Psoas muscle (tissue), 8 donors: ENCODE data around the gene GRIN2C. TPM values are rescaled to one million over a fixed set of nuclear protein-coding genes. Genes with fewer than 3 reads are reported as not detected.

Source experiments
- ATAC-seq, 4 donors: fragments of 200-7000 bp; cut with Tn5 transposase; one replicate each; pipeline ENCODE4 v1.9.1; 2020; ENCODE audit warnings: moderate library complexity in 3 of 4, mild to moderate bottlenecking in 2 of 4
- DNase-seq, 2 donors: peaks; one replicate each; pipeline ENCODE4 v3.0.0-alpha.2; 2020
- H3K27ac ChIP-seq: fragments of 200-600 bp; one replicate; pipeline ENCODE4 v1.8.0; 2022
- H3K27me3 ChIP-seq, 3 donors: fragments of 200-600 bp in 1 of 3; one replicate each; pipeline versions ENCODE4 v1.6.1 to v1.8.0; 2013 to 2022; ENCODE audit warnings: low read length in 2 of 3, mild to moderate bottlenecking in 2 of 3, moderate library complexity in 1 of 3; ENCODE audit not compliant: insufficient read depth in 3 of 3
- H3K36me3 ChIP-seq, 2 donors: fragments of 200-600 bp in 1 of 2; one replicate each; pipeline versions ENCODE4 v1.6.1 to v1.8.0; 2013 to 2022; ENCODE audit warnings: low read depth in 1 of 2, mild to moderate bottlenecking in 1 of 2, moderate library complexity in 1 of 2; ENCODE audit not compliant: insufficient read depth in 1 of 2
- H3K4me1 ChIP-seq: fragments of 200-600 bp; one replicate; pipeline ENCODE4 v1.8.0; 2022
- H3K4me3 ChIP-seq: fragments of 200-600 bp; one replicate; pipeline ENCODE4 v1.8.0; 2022; ENCODE audit warnings: mild to moderate bottlenecking
- H3K9me3 ChIP-seq: fragments of 200-600 bp; one replicate; pipeline ENCODE4 v1.8.0; 2022
- WGBS, 3 donors: extraction: QIAGEN DNeasy Blood & Tissue Kit; methylation state at CpG; one replicate each; pipeline versions ENCODE4 v1.1.6 to v1.1.7; 2013; 5-methylcytosine and 5-hydroxymethylcytosine counted together
- intact Hi-C, 2 donors: fragments of 100-400 bp; cut with DNase I; formaldehyde crosslinking; loops; one replicate each; pipeline versions ENCODE4 v1.11.0 to v1.14.2; 2022
- polyA plus RNA-seq, 3 donors: library from polyadenylated mRNA; stranded (reverse); fragments of 200-250 nt; gene quantifications; one replicate each; pipeline ENCODE4 v1.2.3, GENCODE V29; 2013
- total RNA-seq, 4 donors: library from RNA; stranded (reverse); fragmentation: NEBNext Ultra II Directional in 2 of 4; extraction: Animal tissue kit (Norgen Biotek cat#: 25700) in 2 of 4; gene quantifications; one replicate each; pipeline versions ENCODE4 v1.2.1 to v1.2.4, GENCODE V29; 2021 to 2023
- TF ChIP-seq, protein P1 (sequence below): fragments of 200-600 bp; IDR thresholded peaks from one replicate; pipeline ENCODE4 v1.8.0; 2022; ENCODE audit warnings: antibody characterized with exemption
- donor health status: healthy with polysubstance abuse.
- donor health status: DM: no; HTN: no; CAD: no; lungs with moderate emphysema.
- donor health status: Bipolar disorder and iron deficiency.
- donor health status: healthy.
- donor health status: DM: yes; HTN: yes; CAD: no.
- donor health status: DM: no; HTN: no; CAD: no.
- donor health status: DM: no; HTN: no; CAD: no.
- donor health status: DM: yes; HTN: yes; CAD: no.

GRIN2C gene
- total and polyA plus RNA-seq, 7 donors = 0.06 to 0.74 (median 0.32) TPM

DNA sequence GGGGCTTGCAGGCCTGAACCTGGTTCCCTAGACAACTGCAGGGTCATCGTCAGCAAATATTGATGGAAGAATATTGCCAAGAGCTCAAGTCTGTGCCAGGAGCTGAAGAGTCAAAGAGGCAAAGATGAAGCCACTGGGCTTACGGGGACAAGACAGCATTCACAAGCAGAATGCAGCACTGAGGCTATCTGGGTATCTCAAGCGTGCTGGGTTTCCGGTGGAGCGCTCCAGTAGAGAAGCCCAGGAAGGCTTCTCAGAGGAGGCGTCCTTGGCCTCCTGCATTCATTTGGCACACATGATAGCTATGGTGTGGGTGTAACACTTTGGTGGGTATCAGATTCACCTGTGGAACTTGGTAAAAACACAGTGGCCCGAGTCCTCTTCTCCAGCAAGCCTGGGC is 30.9 kb upstream of the GRIN2C start:
- ATAC-seq (no peak), DNase-seq (no peak)
- intact Hi-C loops = no loop called here
- TF ChIP-seq, protein P1, sequence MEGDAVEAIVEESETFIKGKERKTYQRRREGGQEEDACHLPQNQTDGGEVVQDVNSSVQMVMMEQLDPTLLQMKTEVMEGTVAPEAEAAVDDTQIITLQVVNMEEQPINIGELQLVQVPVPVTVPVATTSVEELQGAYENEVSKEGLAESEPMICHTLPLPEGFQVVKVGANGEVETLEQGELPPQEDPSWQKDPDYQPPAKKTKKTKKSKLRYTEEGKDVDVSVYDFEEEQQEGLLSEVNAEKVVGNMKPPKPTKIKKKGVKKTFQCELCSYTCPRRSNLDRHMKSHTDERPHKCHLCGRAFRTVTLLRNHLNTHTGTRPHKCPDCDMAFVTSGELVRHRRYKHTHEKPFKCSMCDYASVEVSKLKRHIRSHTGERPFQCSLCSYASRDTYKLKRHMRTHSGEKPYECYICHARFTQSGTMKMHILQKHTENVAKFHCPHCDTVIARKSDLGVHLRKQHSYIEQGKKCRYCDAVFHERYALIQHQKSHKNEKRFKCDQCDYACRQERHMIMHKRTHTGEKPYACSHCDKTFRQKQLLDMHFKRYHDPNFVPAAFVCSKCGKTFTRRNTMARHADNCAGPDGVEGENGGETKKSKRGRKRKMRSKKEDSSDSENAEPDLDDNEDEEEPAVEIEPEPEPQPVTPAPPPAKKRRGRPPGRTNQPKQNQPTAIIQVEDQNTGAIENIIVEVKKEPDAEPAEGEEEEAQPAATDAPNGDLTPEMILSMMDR = no peak
- Histone ChIP-seq H3K4me3 (no peak overlapping the region), H3K9me3 (no peaks in the 10 kb centered on the region), H3K4me1 (no peaks in the 10 kb centered on the region), H3K36me3 (no peaks in the 10 kb centered on the region), H3K27ac (no peak overlapping the region), H3K27me3 (peaks cover 0 to 66% (median 20%) of the 10 kb centered on the region in 3 donors)
- WGBS, 3 donors = 85 to 88% (median 85%) methylated on average over 7 of the region's 7 CpGs

DNA sequence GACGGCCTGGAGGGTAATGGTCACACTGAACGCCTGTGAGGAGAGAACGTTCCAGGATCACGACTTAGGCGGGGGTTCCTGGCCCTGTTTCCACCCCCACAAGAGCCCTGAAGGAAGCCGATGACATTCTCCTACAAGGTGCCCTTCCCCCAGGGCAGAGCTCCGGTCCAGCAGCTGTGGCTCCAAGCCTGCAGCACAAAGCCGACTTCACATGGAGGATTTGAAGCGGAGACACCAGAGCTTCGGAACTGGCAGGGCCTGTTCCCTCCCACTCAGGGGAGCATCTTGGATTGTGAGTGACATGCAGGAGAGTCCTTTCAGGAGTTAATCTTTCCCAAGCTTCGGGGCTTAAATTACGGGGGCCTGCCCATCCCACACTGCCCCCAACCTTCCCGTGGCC is 28.8 kb upstream of the GRIN2C start:
- no peaks in the 10 kb centered on the region for H3K4me1 ChIP-seq
- ATAC-seq (no peak), DNase-seq (no peak)
- TF ChIP-seq, protein P1 = no peak
- no peaks in the 10 kb centered on the region for H3K9me3 ChIP-seq
- H3K36me3 ChIP-seq = no peaks in the 10 kb centered on the region
- no peak overlapping the region for H3K27ac ChIP-seq
- peaks cover 0 to 51% (median 13%) of the 10 kb centered on the region in 3 donors for H3K27me3 ChIP-seq
- 40 to 44% (median 40%) methylated on average over 13 of the region's 13 CpGs for WGBS, 3 donors
- no peak overlapping the region for H3K4me3 ChIP-seq
- intact Hi-C loops = no loop called here

GRCh38 chr17:74883241-74883745 is 23.6 kb upstream of the GRIN2C start:
- Histone ChIP-seq H3K36me3 (no peaks in the 10 kb centered on the region), H3K27ac (no peak overlapping the region), H3K27me3 (peaks cover 0 to 15% (median 2%) of the 10 kb centered on the region in 3 donors), H3K9me3 (no peaks in the 10 kb centered on the region), H3K4me1 (no peaks in the 10 kb centered on the region), H3K4me3 (no peak overlapping the region)
- DNase-seq (no peak), ATAC-seq (no peak)
- 58 to 64% (median 60%) methylated on average over 15 of the region's 15 CpGs for whole genome bisulfite sequencing, 3 donors
- intact Hi-C loops = no loop called here
- TF ChIP-seq, protein P1 = no peak

DNA sequence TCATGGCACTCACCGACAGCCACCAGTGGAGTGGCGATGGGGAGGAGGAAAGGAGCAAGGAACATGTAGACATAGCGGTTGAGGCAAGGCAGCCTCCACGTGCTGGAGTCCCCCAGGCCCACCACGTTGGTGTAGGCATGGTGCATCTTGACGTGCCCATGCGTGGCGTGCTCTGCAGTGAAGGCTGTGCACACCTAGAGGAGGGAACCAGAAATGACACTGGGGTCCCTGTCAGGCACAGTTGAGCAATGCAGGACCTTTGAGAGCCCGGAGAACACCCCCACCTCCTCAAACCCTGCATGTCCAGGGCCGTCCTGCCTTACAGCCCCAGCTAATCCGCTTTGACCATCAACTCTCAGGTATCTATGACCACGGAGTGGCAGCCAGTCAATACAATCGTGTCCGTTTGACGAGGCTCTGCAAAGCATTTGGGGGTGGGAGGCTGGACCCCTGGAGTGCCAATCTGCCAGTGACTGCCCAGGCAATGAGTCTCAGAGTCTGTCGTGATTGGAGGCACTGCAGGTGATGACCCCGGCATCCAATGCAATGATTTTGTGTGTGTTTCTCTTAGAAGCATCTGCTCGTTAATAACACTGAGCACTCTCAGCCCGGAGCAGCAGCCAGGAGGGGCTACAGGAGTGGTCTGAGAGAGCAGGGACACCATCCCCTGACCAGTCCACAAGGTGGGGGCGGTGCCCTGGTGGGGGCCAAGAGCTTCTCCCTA is 23.0 kb upstream of the GRIN2C start:
- no peak overlapping the region for H3K4me3 ChIP-seq
- no peak for ATAC-seq
- H3K27ac ChIP-seq = no peak overlapping the region
- TF ChIP-seq, protein P1 = no peak
- H3K4me1 ChIP-seq = no peaks in the 10 kb centered on the region
- intact Hi-C loops = no loop called here
- no peaks in the 10 kb centered on the region for H3K9me3 ChIP-seq
- 63 to 70% (median 65%) methylated on average over 20 of the region's 20 CpGs for WGBS, 3 donors
- DNase-seq = no peak
- H3K36me3 ChIP-seq = no peaks in the 10 kb centered on the region
- peaks cover 0 to 15% (median 4%) of the 10 kb centered on the region in 3 donors for H3K27me3 ChIP-seq
